Esophagus muscularis mucosa (tissue), 4 donors: ENCODE data around the gene RBM12. TPM values are rescaled to one million over a fixed set of nuclear protein-coding genes. Genes with fewer than 3 reads are reported as not detected.
"Not testable (repeated sequence)": the region's sequence is repeated elsewhere in the genome, so short reads cannot be mapped to it uniquely, and the experiment has no call there.

Experiments
- DNase-seq: peaks from one replicate; pipeline ENCODE4 v3.0.0-alpha.2; 2017; ENCODE audit errors: extremely low spot score
- H3K27ac ChIP-seq, 4 donors: fragments of 200-600 bp; sonication (generic); replicated peaks in 1 of 4; 1 replicate in 3 of 4; 2 replicates in 1 of 4; pipeline ENCODE4 v1.5.1; 2016 to 2019; ENCODE audit warnings: mild to moderate bottlenecking in 1 of 4
- H3K27me3 ChIP-seq, 4 donors: fragments of 200-600 bp; sonication (generic); one replicate each; pipeline versions ENCODE4 v1.5.1 to v1.6.0; 2016 to 2019
- H3K36me3 ChIP-seq, 4 donors: fragments of 200-600 bp; sonication (generic); one replicate each; pipeline ENCODE4 v1.5.1; 2016 to 2019
- H3K4me1 ChIP-seq, 4 donors: fragments of 200-600 bp; sonication (generic); one replicate each; pipeline ENCODE4 v1.5.1; 2016 to 2019
- H3K4me3 ChIP-seq, 4 donors: fragments of 200-600 bp; sonication (generic); 1 replicate in 2 of 4; 2 replicates in 2 of 4; pipeline ENCODE4 v1.5.1; 2016 to 2019; ENCODE audit warnings: mild to moderate bottlenecking in 4 of 4, moderate library complexity in 1 of 4
- H3K9me3 ChIP-seq, 4 donors: fragments of 200-600 bp; sonication (generic); 1 replicate in 3 of 4; 2 replicates in 1 of 4; pipeline ENCODE4 v1.5.1; 2016 to 2019
- EP300 ChIP-seq: sonication (generic); formaldehyde crosslinking; IDR thresholded peaks from one replicate; pipeline ENCODE4 v1.6.1; 2017; ENCODE audit warnings: antibody characterized with exemption
- POLR2A ChIP-seq: fragments of 450-650 bp; IDR thresholded peaks from one replicate; pipeline ENCODE4 v1.6.1; 2017; ENCODE audit warnings: antibody characterized with exemption, moderate library complexity, mild to moderate bottlenecking, low read depth
- POLR2AphosphoS5 ChIP-seq, 2 donors: sonication (generic); formaldehyde crosslinking; IDR thresholded peaks; one replicate each; pipeline ENCODE4 v1.6.1; 2017; ENCODE audit warnings: antibody characterized with exemption in 2 of 2
- WGBS: methylation state at CpG from one replicate; pipeline ENCODE4 v1.1.5; 2018; 5-methylcytosine and 5-hydroxymethylcytosine counted together
- intact Hi-C: fragments of 100-400 bp; cut with DNase I; formaldehyde crosslinking; loops from one replicate; pipeline ENCODE4 v1.15.1; 2023
- total RNA-seq, 4 donors: library from RNA; depleted of rRNA; stranded (reverse); fragments of >200 nt; gene quantifications; one replicate each; pipeline versions ENCODE4 v1.1.0 to v1.2.1, GENCODE V29; 2016
- TF ChIP-seq, protein P1 (sequence below), 3 experiments: fragments of 200-600 bp in 2 of 3; fragments of 450-650 bp in 1 of 3; sonication (generic) in 2 of 3; IDR thresholded peaks; one replicate each; pipeline ENCODE4 v1.5.1; 2017 to 2019; ENCODE audit warnings: antibody characterized with exemption in 3 of 3, mild to moderate bottlenecking in 2 of 3, moderate library complexity in 1 of 3

The RBM12 gene
- total RNA-seq, 4 donors from 2014 or later: 21.0 to 30.6 (median 24.0) TPM

- peak; percentile 26 for DNase-seq
- H3K9me3 ChIP-seq: no peaks in the 10 kb centered on the region
- H3K4me3 ChIP-seq: no peak overlapping the region
- TF ChIP-seq EP300: no peak
- TF ChIP-seq, protein P1, sequence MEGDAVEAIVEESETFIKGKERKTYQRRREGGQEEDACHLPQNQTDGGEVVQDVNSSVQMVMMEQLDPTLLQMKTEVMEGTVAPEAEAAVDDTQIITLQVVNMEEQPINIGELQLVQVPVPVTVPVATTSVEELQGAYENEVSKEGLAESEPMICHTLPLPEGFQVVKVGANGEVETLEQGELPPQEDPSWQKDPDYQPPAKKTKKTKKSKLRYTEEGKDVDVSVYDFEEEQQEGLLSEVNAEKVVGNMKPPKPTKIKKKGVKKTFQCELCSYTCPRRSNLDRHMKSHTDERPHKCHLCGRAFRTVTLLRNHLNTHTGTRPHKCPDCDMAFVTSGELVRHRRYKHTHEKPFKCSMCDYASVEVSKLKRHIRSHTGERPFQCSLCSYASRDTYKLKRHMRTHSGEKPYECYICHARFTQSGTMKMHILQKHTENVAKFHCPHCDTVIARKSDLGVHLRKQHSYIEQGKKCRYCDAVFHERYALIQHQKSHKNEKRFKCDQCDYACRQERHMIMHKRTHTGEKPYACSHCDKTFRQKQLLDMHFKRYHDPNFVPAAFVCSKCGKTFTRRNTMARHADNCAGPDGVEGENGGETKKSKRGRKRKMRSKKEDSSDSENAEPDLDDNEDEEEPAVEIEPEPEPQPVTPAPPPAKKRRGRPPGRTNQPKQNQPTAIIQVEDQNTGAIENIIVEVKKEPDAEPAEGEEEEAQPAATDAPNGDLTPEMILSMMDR (IDR thresholded peaks at IDR 0.05): no peak
- peaks cover 19 to 27% (median 24%) of the 10 kb centered on the region in 4 donors for H3K4me1 ChIP-seq
- H3K27ac ChIP-seq: no peak overlapping the region
- H3K27me3 ChIP-seq: no peaks in the 10 kb centered on the region
- H3K36me3 ChIP-seq: peaks cover 14 to 63% (median 57%) of the 10 kb centered on the region in 4 donors
- 91% methylated on average over 2 of the region's 2 CpGs for WGBS
- intact Hi-C loops: no loop called here
Measured at GRCh38 chr20:35695245-35695749, 30.6 kb upstream of the RBM12 start.

GRCh38 chr20:35690265-35690664, 25.6 kb upstream of the RBM12 start:
- Histone ChIP-seq H3K36me3 (peaks cover 38 to 99% (median 84%) of the 10 kb centered on the region in 4 donors), H3K27me3 (no peaks in the 10 kb centered on the region), H3K27ac (no peak overlapping the region), H3K4me1 (no peaks in the 10 kb centered on the region), H3K4me3 (no peak overlapping the region), H3K9me3 (no peaks in the 10 kb centered on the region)
- DNase-seq: peak; percentile 68
- WGBS: 94% methylated on average over 4 of the region's 4 CpGs
- TF ChIP-seq POLR2A (no peak), POLR2AphosphoS5 (IDR thresholded peaks at IDR 0.05) (no peak), EP300 (no peak)
- TF ChIP-seq, protein P1 (IDR thresholded peaks at IDR 0.05): no peak
- intact Hi-C loops: no loop called here

DNA sequence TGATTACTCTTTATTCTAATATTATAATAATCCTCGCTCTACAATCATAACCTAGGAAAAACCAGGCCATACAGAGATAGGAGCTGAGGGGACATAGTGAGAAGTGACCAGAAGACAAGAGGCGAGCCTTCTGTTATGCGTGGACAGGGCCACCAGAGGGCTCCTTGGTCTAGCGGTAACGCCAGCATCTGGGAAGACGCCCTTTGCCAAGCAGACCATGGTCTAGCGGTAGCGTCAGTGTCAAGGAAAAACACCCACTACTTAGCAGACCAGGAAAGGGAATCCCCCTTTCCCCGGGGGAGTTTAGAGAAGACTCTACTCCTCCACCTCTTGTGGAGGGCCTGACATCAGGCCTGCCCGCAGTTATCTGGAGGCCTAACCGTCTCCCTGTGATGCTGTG, 22.2 kb upstream of the RBM12 start:
- peak; percentile 12 for DNase-seq
- intact Hi-C loops, H3K27me3 ChIP-seq, H3K4me1 ChIP-seq, H3K4me3 ChIP-seq, H3K27ac ChIP-seq, H3K9me3 ChIP-seq: not testable (repeated sequence)
- TF ChIP-seq, protein P1 (IDR thresholded peaks at IDR 0.05): peak in 1 of 3 experiments; percentile 24
- WGBS: 85% methylated on average over 11 of the region's 11 CpGs
- peaks cover 36 to 92% (median 59%) of the 10 kb centered on the region in 4 donors for H3K36me3 ChIP-seq

DNA sequence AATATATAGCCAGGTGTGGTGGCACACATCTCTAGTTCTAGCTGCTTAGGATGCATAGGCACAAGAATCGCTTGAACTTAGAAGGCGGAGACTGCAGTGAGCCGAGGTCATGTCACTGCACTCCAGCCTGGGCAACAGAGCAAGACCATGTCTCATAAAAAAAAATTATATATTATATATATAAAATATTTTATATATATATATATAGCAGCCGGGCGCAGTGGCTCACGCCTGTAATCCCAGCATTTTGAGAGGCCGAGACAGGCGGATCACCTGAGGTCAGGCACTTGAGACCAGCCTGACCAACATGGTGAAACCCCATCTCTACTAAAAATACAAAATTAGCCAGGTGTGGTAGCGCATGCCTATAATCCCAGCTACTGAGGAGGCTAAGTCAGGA, 20.7 kb upstream of the RBM12 start:
- peak; percentile 2 for DNase-seq
- H3K27me3 ChIP-seq, H3K9me3 ChIP-seq, H3K4me3 ChIP-seq, H3K27ac ChIP-seq, intact Hi-C loops, H3K4me1 ChIP-seq: not testable (repeated sequence)
- 95% methylated on average over 9 of the region's 9 CpGs for WGBS
- peaks cover 33 to 92% (median 57%) of the 10 kb centered on the region in 4 donors for H3K36me3 ChIP-seq

DNA sequence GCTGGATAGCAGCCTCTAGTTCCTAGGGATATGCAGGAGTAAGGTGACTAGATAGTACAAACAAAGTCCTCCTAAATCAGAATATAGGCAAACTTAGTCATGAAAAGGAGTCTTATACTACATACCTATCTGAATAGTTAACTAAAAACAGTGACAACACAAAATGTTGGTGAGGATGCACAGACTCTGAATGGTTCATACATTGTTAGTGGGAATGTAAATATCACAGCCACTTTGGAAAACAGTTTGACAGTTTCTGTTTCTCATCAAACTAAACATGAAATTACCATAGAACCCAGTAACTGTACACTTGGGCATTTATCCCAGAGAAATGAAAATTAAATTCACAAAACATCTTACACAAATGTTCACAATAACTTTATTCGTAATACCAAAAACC, 17.3 kb upstream of the RBM12 start:
- Histone ChIP-seq H3K9me3 (no peaks in the 10 kb centered on the region), H3K27me3 (no peaks in the 10 kb centered on the region), H3K36me3 (peaks cover 20 to 91% (median 42%) of the 10 kb centered on the region in 4 donors), H3K27ac (no peak overlapping the region), H3K4me1 (no peaks in the 10 kb centered on the region), H3K4me3 (no peak overlapping the region)
- no peak for DNase-seq
- TF ChIP-seq, protein P1 (IDR thresholded peaks at IDR 0.05): no peak
- TF ChIP-seq POLR2A (no peak), EP300 (no peak), POLR2AphosphoS5 (IDR thresholded peaks at IDR 0.05) (no peak)
- intact Hi-C loops: no loop called here
- 87% methylated on average over 1 of the region's 1 CpG for WGBS
